HepG2 (cell line): ENCODE data around the gene RIOK2. TPM values are rescaled to one million over a fixed set of nuclear protein-coding genes. Genes with fewer than 3 reads are reported as not detected.

Experiments used
- E2F1 ChIP-seq: sonication (generic); formaldehyde crosslinking; IDR thresholded peaks from 2 replicates; pipeline ENCODE4 v1.5.0; 2020; ENCODE audit warnings: missing genetic modification reagents
- HDAC1 ChIP-seq: sonication (generic); formaldehyde crosslinking; IDR thresholded peaks from 2 replicates; pipeline ENCODE4 v1.5.1; 2020; ENCODE audit warnings: mild to moderate bottlenecking, missing genetic modification reagents
- LRRFIP1 ChIP-seq: sonication (generic); formaldehyde crosslinking; conservative IDR thresholded peaks from 2 replicates; pipeline ENCODE4 v1.4.0; 2020; ENCODE audit warnings: missing genetic modification reagents
- PCBP2 ChIP-seq: fragments of 200-400 bp; formaldehyde crosslinking; optimal IDR thresholded peaks from 2 replicates; pipeline ENCODE3; 2018; ENCODE audit warnings: low read length, low read depth; ENCODE audit not compliant: poor library complexity, severe bottlenecking
- RARA ChIP-seq: IDR thresholded peaks from 2 replicates; pipeline ENCODE4 v1.6.1; 2016; ENCODE audit warnings: missing genetic modification reagents, missing compliant biosample characterization
- REL ChIP-seq: sonication (generic); formaldehyde crosslinking; conservative IDR thresholded peaks from 2 replicates; pipeline ENCODE4 v1.8.0; 2022; ENCODE audit warnings: mild to moderate bottlenecking, missing genetic modification reagents, moderate library complexity
- SALL2 ChIP-seq: sonication (generic); formaldehyde crosslinking; IDR thresholded peaks from 2 replicates; pipeline ENCODE4 v1.8.1; 2023; ENCODE audit warnings: mild to moderate bottlenecking, missing genetic modification reagents, inconsistent platforms
- SRSF4 ChIP-seq: fragments of 200-400 bp; formaldehyde crosslinking; IDR thresholded peaks from one replicate; pipeline ENCODE4 v1.6.1; 2018; ENCODE audit warnings: mild to moderate bottlenecking, low read depth, low read length, moderate library complexity; ENCODE audit not compliant: poor library complexity, severe bottlenecking
- ZNF280B ChIP-seq: sonication (generic); formaldehyde crosslinking; IDR thresholded peaks from 2 replicates; pipeline ENCODE4 v1.5.0; 2020; ENCODE audit warnings: missing genetic modification reagents, mild to moderate bottlenecking, borderline replicate concordance
- ZNF644 ChIP-seq: IDR thresholded peaks from 2 replicates; pipeline ENCODE4 v1.6.1; 2016; ENCODE audit warnings: low read depth
- polyA plus RNA-seq, 8 experiments: library from polyadenylated mRNA; depleted of rRNA in 3 of 8; stranded (reverse) in 7 of 8; unstranded in 1 of 8; fragments of >200 nt; fragmentation: Illumina TruSeq in 4 of 8; extraction: Trizol in 4 of 8; gene quantifications; 2 replicates each; pipeline versions ENCODE4 v1.2.1 to v1.2.3, GENCODE V29; 2011 to 2016; ENCODE audit warnings: low read depth in 4 of 8, missing spikeins in 1 of 8, mixed read lengths in 1 of 8; ENCODE audit not compliant: insufficient read depth in 1 of 8
- total RNA-seq, 5 experiments: library from RNA; depleted of rRNA; stranded (reverse); fragments of >200 nt; fragmentation: Illumina TruSeq; extraction: Trizol; gene quantifications; 2 replicates each; pipeline ENCODE4 v1.2.3, GENCODE V29; 2016; ENCODE audit warnings: low read depth in 1 of 5
- TF ChIP-seq, protein P1 (sequence below): sonication (generic); formaldehyde crosslinking; IDR thresholded peaks from 2 replicates; pipeline ENCODE4 v1.4.0; 2020; ENCODE audit warnings: missing genetic modification reagents, borderline replicate concordance
- TF ChIP-seq, protein P2 (sequence below): sonication (generic); formaldehyde crosslinking; IDR thresholded peaks from 2 replicates; pipeline ENCODE4 v1.5.0; 2020; ENCODE audit warnings: mild to moderate bottlenecking, missing genetic modification reagents

Gene RIOK2
- total and polyA plus RNA-seq, 2 of the 13 experiments (the other 11 are each of a cell fraction or from before 2014, with no cell fraction given), result 8.1 to 46.6 TPM

- TF ChIP-seq, protein P1, sequence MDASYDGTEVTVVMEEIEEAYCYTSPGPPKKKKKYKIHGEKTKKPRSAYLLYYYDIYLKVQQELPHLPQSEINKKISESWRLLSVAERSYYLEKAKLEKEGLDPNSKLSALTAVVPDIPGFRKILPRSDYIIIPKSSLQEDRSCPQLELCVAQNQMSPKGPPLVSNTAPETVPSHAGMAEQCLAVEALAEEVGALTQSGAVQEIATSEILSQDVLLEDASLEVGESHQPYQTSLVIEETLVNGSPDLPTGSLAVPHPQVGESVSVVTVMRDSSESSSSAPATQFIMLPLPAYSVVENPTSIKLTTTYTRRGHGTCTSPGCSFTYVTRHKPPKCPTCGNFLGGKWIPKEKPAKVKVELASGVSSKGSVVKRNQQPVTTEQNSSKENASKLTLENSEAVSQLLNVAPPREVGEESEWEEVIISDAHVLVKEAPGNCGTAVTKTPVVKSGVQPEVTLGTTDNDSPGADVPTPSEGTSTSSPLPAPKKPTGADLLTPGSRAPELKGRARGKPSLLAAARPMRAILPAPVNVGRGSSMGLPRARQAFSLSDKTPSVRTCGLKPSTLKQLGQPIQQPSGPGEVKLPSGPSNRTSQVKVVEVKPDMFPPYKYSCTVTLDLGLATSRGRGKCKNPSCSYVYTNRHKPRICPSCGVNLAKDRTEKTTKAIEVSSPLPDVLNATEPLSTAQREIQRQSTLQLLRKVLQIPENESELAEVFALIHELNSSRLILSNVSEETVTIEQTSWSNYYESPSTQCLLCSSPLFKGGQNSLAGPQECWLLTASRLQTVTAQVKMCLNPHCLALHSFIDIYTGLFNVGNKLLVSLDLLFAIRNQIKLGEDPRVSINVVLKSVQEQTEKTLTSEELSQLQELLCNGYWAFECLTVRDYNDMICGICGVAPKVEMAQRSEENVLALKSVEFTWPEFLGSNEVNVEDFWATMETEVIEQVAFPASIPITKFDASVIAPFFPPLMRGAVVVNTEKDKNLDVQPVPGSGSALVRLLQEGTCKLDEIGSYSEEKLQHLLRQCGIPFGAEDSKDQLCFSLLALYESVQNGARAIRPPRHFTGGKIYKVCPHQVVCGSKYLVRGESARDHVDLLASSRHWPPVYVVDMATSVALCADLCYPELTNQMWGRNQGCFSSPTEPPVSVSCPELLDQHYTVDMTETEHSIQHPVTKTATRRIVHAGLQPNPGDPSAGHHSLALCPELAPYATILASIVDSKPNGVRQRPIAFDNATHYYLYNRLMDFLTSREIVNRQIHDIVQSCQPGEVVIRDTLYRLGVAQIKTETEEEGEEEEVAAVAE, result no peak; the same call in 1 of the 2 replicates
- TF ChIP-seq LRRFIP1 (CRISPR knock-in tag) (no peak; the same call in 1 of the 2 replicates), SALL2 (CRISPR knock-in tag) (no peak; the same call in 1 of the 2 replicates), ZNF644 (CRISPR knock-in tag) (no peak), SRSF4 (no peak), E2F1 (CRISPR knock-in tag) (peak; percentile 69), HDAC1 (no peak; the same call in 1 of the 2 replicates), PCBP2 (no peak), ZNF280B (peak; percentile 96), RARA (peak; percentile 50), REL (CRISPR knock-in tag) (0 out of 2 replicates have a peak, but pooled peaks have one; percentile 50)
- TF ChIP-seq, protein P2, sequence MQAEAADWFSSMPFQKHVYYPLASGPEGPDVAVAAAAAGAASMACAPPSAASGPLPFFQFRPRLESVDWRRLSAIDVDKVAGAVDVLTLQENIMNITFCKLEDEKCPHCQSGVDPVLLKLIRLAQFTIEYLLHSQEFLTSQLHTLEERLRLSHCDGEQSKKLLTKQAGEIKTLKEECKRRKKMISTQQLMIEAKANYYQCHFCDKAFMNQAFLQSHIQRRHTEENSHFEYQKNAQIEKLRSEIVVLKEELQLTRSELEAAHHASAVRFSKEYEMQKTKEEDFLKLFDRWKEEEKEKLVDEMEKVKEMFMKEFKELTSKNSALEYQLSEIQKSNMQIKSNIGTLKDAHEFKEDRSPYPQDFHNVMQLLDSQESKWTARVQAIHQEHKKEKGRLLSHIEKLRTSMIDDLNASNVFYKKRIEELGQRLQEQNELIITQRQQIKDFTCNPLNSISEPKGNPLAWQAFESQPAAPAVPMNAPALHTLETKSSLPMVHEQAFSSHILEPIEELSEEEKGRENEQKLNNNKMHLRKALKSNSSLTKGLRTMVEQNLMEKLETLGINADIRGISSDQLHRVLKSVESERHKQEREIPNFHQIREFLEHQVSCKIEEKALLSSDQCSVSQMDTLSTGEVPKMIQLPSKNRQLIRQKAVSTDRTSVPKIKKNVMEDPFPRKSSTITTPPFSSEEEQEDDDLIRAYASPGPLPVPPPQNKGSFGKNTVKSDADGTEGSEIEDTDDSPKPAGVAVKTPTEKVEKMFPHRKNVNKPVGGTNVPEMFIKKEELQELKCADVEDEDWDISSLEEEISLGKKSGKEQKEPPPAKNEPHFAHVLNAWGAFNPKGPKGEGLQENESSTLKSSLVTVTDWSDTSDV (CRISPR knock-in tag), result peak; percentile 66; the same call in 1 of the 2 replicates
These were observed at the start of gene RIOK2 (continued) for GRCh38 chr5:97183100-97183929.
